ENCODE data around the gene P3H1. TPM values are rescaled to one million over a fixed set of nuclear protein-coding genes. Genes with fewer than 3 reads are reported as not detected.

The P3H1 gene
- total RNA-seq, 2 donors from 2014 or later: 34.5 to 45.7 TPM

- H3K9me3 Mint-ChIP-seq: no peaks in the 10 kb centered on the region
- no peak for ATAC-seq
- H3K27ac Mint-ChIP-seq: no peak overlapping the region
- no peaks in the 10 kb centered on the region for H3K36me3 Mint-ChIP-seq
- DNase-seq (ENCODE audit: low spot score in 2 of 2): no peak
These were observed 25.8 kb downstream of the P3H1 start for GRCh38 chr1:42740851-42741580.

- Mint-ChIP-seq H3K36me3 (no peaks in the 10 kb centered on the region), H3K9me3 (no peaks in the 10 kb centered on the region), H3K27ac (no peak within 1 kb of the TSS)
- no peak for DNase-seq (ENCODE audit: low spot score in 2 of 2)
- no peak for ATAC-seq
These were observed 26.8 kb downstream of the P3H1 start, which contains the start of gene CLDN19 for GRCh38 chr1:42739753-42740700. Gene CLDN19, minus strand, starts transcription at chr1:42740236. Its CDS starts 173 bp downstream, at chr1:42740063.

- no peak for ATAC-seq
- H3K9me3 Mint-ChIP-seq: no peaks in the 10 kb centered on the region
- H3K36me3 Mint-ChIP-seq: no peaks in the 10 kb centered on the region
- H3K27ac Mint-ChIP-seq: no peak overlapping the region
- no peak for DNase-seq (ENCODE audit: low spot score in 2 of 2)
These were observed 28.1 kb downstream of the P3H1 start for GRCh38 chr1:42738678-42739226.

GRCh38 chr1:42737986-42738677 lies 28.7 kb downstream of the P3H1 start:
- no peaks in the 10 kb centered on the region for H3K36me3 Mint-ChIP-seq
- no peak overlapping the region for H3K27ac Mint-ChIP-seq
- ATAC-seq: no peak
- DNase-seq (ENCODE audit: low spot score in 2 of 2): no peak
- H3K9me3 Mint-ChIP-seq: no peaks in the 10 kb centered on the region

- DNase-seq (ENCODE audit: low spot score in 2 of 2) (no peak), ATAC-seq (no peak)
- Mint-ChIP-seq H3K27ac (peak overlapping the region; percentile 11 to 84), H3K36me3 (no peaks in the 10 kb centered on the region), H3K9me3 (no peaks in the 10 kb centered on the region)
These were observed 29.6 kb downstream of the P3H1 start for GRCh38 chr1:42737257-42737656.

- Mint-ChIP-seq H3K27ac (peak overlapping the region in 1 of 2 donors; percentile 11), H3K36me3 (no peaks in the 10 kb centered on the region), H3K9me3 (no peaks in the 10 kb centered on the region)
- DNase-seq (ENCODE audit: low spot score in 2 of 2) (no peak), ATAC-seq (no peak)
These were observed 30.1 kb downstream of the P3H1 start for GRCh38 chr1:42736571-42737200.

- no peak for DNase-seq (ENCODE audit: low spot score in 2 of 2)
- no peak for ATAC-seq
- H3K36me3 Mint-ChIP-seq: no peaks in the 10 kb centered on the region
- H3K27ac Mint-ChIP-seq: no peak overlapping the region
- H3K9me3 Mint-ChIP-seq: no peaks in the 10 kb centered on the region
These were observed 30.7 kb downstream of the P3H1 start for GRCh38 chr1:42736152-42736551.

- H3K9me3 Mint-ChIP-seq: no peaks in the 10 kb centered on the region
- H3K27ac Mint-ChIP-seq: no peak overlapping the region
- no peak for ATAC-seq
- no peak for DNase-seq (ENCODE audit: low spot score in 2 of 2)
- H3K36me3 Mint-ChIP-seq: no peaks in the 10 kb centered on the region
These were observed 31.2 kb downstream of the P3H1 start for GRCh38 chr1:42735477-42736105.

GRCh38 chr1:42735056-42735455 lies 31.8 kb downstream of the P3H1 start:
- DNase-seq (ENCODE audit: low spot score in 2 of 2) (no peak), ATAC-seq (no peak)
- no peaks in the 10 kb centered on the region for H3K9me3 Mint-ChIP-seq
- no peak overlapping the region for H3K27ac Mint-ChIP-seq
- no peaks in the 10 kb centered on the region for H3K36me3 Mint-ChIP-seq

- ATAC-seq: no peak
- no peak for DNase-seq (ENCODE audit: low spot score in 2 of 2)
- H3K9me3 Mint-ChIP-seq: no peaks in the 10 kb centered on the region
- H3K36me3 Mint-ChIP-seq: no peaks in the 10 kb centered on the region
- no peak overlapping the region for H3K27ac Mint-ChIP-seq
These were observed 32.4 kb downstream of the P3H1 start for GRCh38 chr1:42734201-42735035.

GRCh38 chr1:42733415-42734200 lies 33.2 kb downstream of the P3H1 start:
- no peaks in the 10 kb centered on the region for H3K9me3 Mint-ChIP-seq
- ATAC-seq (no peak), DNase-seq (ENCODE audit: low spot score in 2 of 2) (no peak)
- no peaks in the 10 kb centered on the region for H3K36me3 Mint-ChIP-seq
- no peak overlapping the region for H3K27ac Mint-ChIP-seq

- Mint-ChIP-seq H3K27ac (no peak overlapping the region), H3K9me3 (no peaks in the 10 kb centered on the region), H3K36me3 (no peaks in the 10 kb centered on the region)
- no peak for ATAC-seq
- DNase-seq (ENCODE audit: low spot score in 2 of 2): no peak
These were observed 34.6 kb downstream of the P3H1 start for GRCh38 chr1:42732126-42732680.

- DNase-seq (ENCODE audit: low spot score in 2 of 2) (no peak), ATAC-seq (no peak)
- no peaks in the 10 kb centered on the region for H3K9me3 Mint-ChIP-seq
- H3K36me3 Mint-ChIP-seq: no peaks in the 10 kb centered on the region
- no peak overlapping the region for H3K27ac Mint-ChIP-seq
These were observed 35.2 kb downstream of the P3H1 start for GRCh38 chr1:42731585-42731984.

- no peaks in the 10 kb centered on the region for H3K9me3 Mint-ChIP-seq
- no peak overlapping the region for H3K27ac Mint-ChIP-seq
- no peaks in the 10 kb centered on the region for H3K36me3 Mint-ChIP-seq
- DNase-seq (ENCODE audit: low spot score in 2 of 2) (peak; percentile 56 to 64), ATAC-seq (peak; percentile 85 to 94)
These were observed 35.8 kb downstream of the P3H1 start for GRCh38 chr1:42730988-42731387.
